Adrenal gland (tissue), 12 donors: ENCODE results near the gene RFT1. TPM values are rescaled to one million over a fixed set of nuclear protein-coding genes. Genes with fewer than 3 reads are reported as not detected.

ENCODE experiments used
- DNase-seq, 7 donors: peaks; one replicate each; pipeline ENCODE4 v3.0.0-alpha.2; 2019 to 2020
- H3K27ac ChIP-seq, 5 donors: fragments of 200-600 bp; sonication (generic) in 4 of 5; 1 replicate in 3 of 5; 2 replicates in 2 of 5; pipeline versions ENCODE4 v1.5.1 to v1.8.0; 2016 to 2020; ENCODE audit warnings: mild to moderate bottlenecking in 1 of 5
- H3K27me3 ChIP-seq: fragments of 200-600 bp; 2 replicates; pipeline ENCODE4 v1.8.0; 2021
- H3K36me3 ChIP-seq, 2 donors: fragments of 200-600 bp; replicated peaks in 1 of 2; 1 replicate in 1 of 2; 2 replicates in 1 of 2; pipeline versions ENCODE4 v1.5.1 to v1.8.0; 2018 to 2022
- H3K4me1 ChIP-seq, 2 donors: fragments of 200-600 bp; replicated peaks in 1 of 2; 1 replicate in 1 of 2; 2 replicates in 1 of 2; pipeline versions ENCODE4 v1.5.1 to v1.8.0; 2018 to 2021
- H3K4me3 ChIP-seq, 4 donors: fragments of 200-600 bp; sonication (generic) in 3 of 4; one replicate each; pipeline ENCODE4 v1.5.1; 2016 to 2018
- H3K9me3 ChIP-seq, 3 donors: fragments of 200-600 bp; sonication (generic) in 1 of 3; replicated peaks in 1 of 3; 1 replicate in 2 of 3; 2 replicates in 1 of 3; pipeline versions ENCODE4 v1.5.1 to v1.8.0; 2016 to 2021
- CTCF ChIP-seq, 6 experiments: fragments of 450-650 bp in 4 of 6; fragments of 200-600 bp in 2 of 6; sonication (generic) in 1 of 6; IDR thresholded peaks; 1 replicate in 5 of 6; 2 replicates in 1 of 6; pipeline versions ENCODE4 v1.5.1 to v1.8.0; 2016 to 2021; ENCODE audit warnings: antibody characterized with exemption in 6 of 6, mild to moderate bottlenecking in 2 of 6, moderate library complexity in 1 of 6
- POLR2A ChIP-seq, 2 donors: fragments of 450-650 bp; IDR thresholded peaks; one replicate each; pipeline ENCODE4 v1.6.1; 2017; ENCODE audit warnings: antibody characterized with exemption in 2 of 2, mild to moderate bottlenecking in 2 of 2, moderate library complexity in 1 of 2
- WGBS, 4 donors: extraction: QIAGEN DNeasy Blood & Tissue Kit in 2 of 4; methylation state at CpG; one replicate each; pipeline versions ENCODE4 v1.1.5 to v1.1.7; 2013 to 2017; 5-methylcytosine and 5-hydroxymethylcytosine counted together
- intact Hi-C, 2 donors: fragments of 100-400 bp; cut with DNase I; formaldehyde crosslinking; loops; one replicate each; pipeline versions ENCODE4 v1.14.1 to v1.15.0; 2022 to 2023
- polyA plus RNA-seq, 3 donors: library from polyadenylated mRNA; stranded (reverse); fragments of 200-250 nt in 2 of 3; fragments of 350-450 nt in 1 of 3; fragmentation: Illumina TruSeq in 1 of 3; extraction: RNeasy Lipid Tissue Mini Kit (QIAGEN cat#74804) in 1 of 3; gene quantifications; one replicate each; pipeline ENCODE4 v1.2.3, GENCODE V29; 2013 to 2014
- total RNA-seq, 9 donors: library from RNA; depleted of rRNA in 4 of 9; stranded (reverse); fragments of >200 nt in 4 of 9; fragments of 120-200 nt in 1 of 9; fragmentation: NEBNext Ultra II Directional in 1 of 9; extraction: Animal tissue kit (Norgen Biotek cat#: 25700) in 1 of 9; gene quantifications; one replicate each; pipeline versions ENCODE4 v1.1.0 to v1.2.4, GENCODE V29; 2013 to 2023
- donor health status: healthy with polysubstance abuse.
- donor health status: Bipolar disorder and iron deficiency.
- donor health status: DM: yes; HTN: yes; CAD: no.
- donor health status: DM: no; HTN: no; CAD: no.
- donor health status: DM: no; HTN: no; CAD: no.
- donor health status: DM: yes; HTN: yes; CAD: no.

Gene RFT1
- total and polyA plus RNA-seq, 12 donors, result 6.7 to 34.5 (median 20.4) TPM

- WGBS, 4 donors, result 68 to 77% (median 74%) methylated on average over 5 to 6 of the region's 6 CpGs
- DNase-seq, result peak; percentile 28 to 75 (median 58)
- Histone ChIP-seq H3K27me3 (no peaks in the 10 kb centered on the region), H3K36me3 (peaks cover 0 to 23% of the 10 kb centered on the region in 2 donors), H3K4me1 (peaks cover 0 to 6% of the 10 kb centered on the region in 2 donors), H3K27ac (no peak overlapping the region), H3K9me3 (no peaks in the 10 kb centered on the region), H3K4me3 (no peak overlapping the region)
- no peak for TF ChIP-seq POLR2A (IDR thresholded peaks at IDR 0.05)
- TF ChIP-seq CTCF (IDR thresholded peaks at IDR 0.05), result no peak
- intact Hi-C loops, result no loop called here
Measured at GRCh38 chr3:53089511-53089910, 40.7 kb downstream of the RFT1 start.

- H3K4me1 ChIP-seq, result no peaks in the 10 kb centered on the region
- no peak for TF ChIP-seq POLR2A (IDR thresholded peaks at IDR 0.05)
- 82 to 92% (median 85%) methylated on average over 10 of the region's 10 CpGs for WGBS, 4 donors
- intact Hi-C loops, result no loop called here
- no peak overlapping the region for H3K4me3 ChIP-seq
- no peaks in the 10 kb centered on the region for H3K9me3 ChIP-seq
- no peaks in the 10 kb centered on the region for H3K36me3 ChIP-seq
- no peak for DNase-seq
- H3K27ac ChIP-seq, result no peak overlapping the region
- H3K27me3 ChIP-seq, result no peaks in the 10 kb centered on the region
Measured at GRCh38 chr3:53085476-53085875, 44.8 kb downstream of the RFT1 start.

- Histone ChIP-seq H3K27me3 (no peaks in the 10 kb centered on the region), H3K9me3 (no peaks in the 10 kb centered on the region), H3K36me3 (no peaks in the 10 kb centered on the region), H3K27ac (no peak overlapping the region), H3K4me3 (no peak overlapping the region), H3K4me1 (no peaks in the 10 kb centered on the region)
- no peak for TF ChIP-seq POLR2A (IDR thresholded peaks at IDR 0.05)
- TF ChIP-seq CTCF (IDR thresholded peaks at IDR 0.05), result no peak
- intact Hi-C loops, result no loop called here
- 77 to 81% (median 77%) methylated on average over 11 to 12 of the region's 12 CpGs for WGBS, 4 donors
- peak in 2 of 7 donors; percentile 13 to 43 for DNase-seq
Measured at GRCh38 chr3:53084310-53085001, 45.8 kb downstream of the RFT1 start.

GRCh38 chr3:53083949-53084309 is 46.3 kb downstream of the RFT1 start:
- Histone ChIP-seq H3K27ac (no peak overlapping the region), H3K4me1 (no peaks in the 10 kb centered on the region), H3K27me3 (no peaks in the 10 kb centered on the region), H3K36me3 (no peaks in the 10 kb centered on the region), H3K4me3 (no peak overlapping the region), H3K9me3 (no peaks in the 10 kb centered on the region)
- intact Hi-C loops, result no loop called here
- DNase-seq, result peak in 1 of 7 donors; percentile 2
- WGBS, 4 donors, result 63 to 88% (median 78%) methylated on average over 3 of the region's 3 CpGs
- no peak for TF ChIP-seq POLR2A (IDR thresholded peaks at IDR 0.05)
- no peak for TF ChIP-seq CTCF (IDR thresholded peaks at IDR 0.05)

- Histone ChIP-seq H3K36me3 (no peaks in the 10 kb centered on the region), H3K4me1 (no peaks in the 10 kb centered on the region), H3K27me3 (no peaks in the 10 kb centered on the region), H3K27ac (no peak overlapping the region), H3K9me3 (no peaks in the 10 kb centered on the region), H3K4me3 (no peak overlapping the region)
- peak in 1 of 7 donors; percentile 63 for DNase-seq
- WGBS, 4 donors, result 76 to 84% (median 80%) methylated on average over 8 of the region's 8 CpGs
- no peak for TF ChIP-seq POLR2A (IDR thresholded peaks at IDR 0.05)
- no peak for TF ChIP-seq CTCF (IDR thresholded peaks at IDR 0.05)
- intact Hi-C loops, result no loop called here
Measured at GRCh38 chr3:53083521-53083920, 46.7 kb downstream of the RFT1 start.
